Tibial nerve (tissue), 4 donors: Measurements from ENCODE around the gene LGALS4. TPM values are rescaled to one million over a fixed set of nuclear protein-coding genes. Genes with fewer than 3 reads are reported as not detected.

Experiments
- DNase-seq, 2 donors: peaks; one replicate each; pipeline ENCODE4 v3.0.0-alpha.2; 2019; ENCODE audit warnings: low spot score in 2 of 2
- H3K27ac ChIP-seq, 4 donors: fragments of 200-600 bp; sonication (generic) in 3 of 4; one replicate each; pipeline ENCODE4 v1.5.1; 2017 to 2019; ENCODE audit warnings: mild to moderate bottlenecking in 1 of 4
- H3K27me3 ChIP-seq, 2 donors: fragments of 200-600 bp; sonication (generic) in 1 of 2; one replicate each; pipeline versions ENCODE4 v1.5.1 to v1.6.0; 2017 to 2019
- H3K36me3 ChIP-seq, 3 donors: fragments of 200-600 bp; sonication (generic); one replicate each; pipeline ENCODE4 v1.5.1; 2018 to 2019
- H3K4me1 ChIP-seq, 4 donors: fragments of 200-600 bp; sonication (generic) in 3 of 4; one replicate each; pipeline ENCODE4 v1.5.1; 2017 to 2019
- H3K4me3 ChIP-seq, 4 donors: fragments of 200-600 bp; sonication (generic) in 3 of 4; one replicate each; pipeline ENCODE4 v1.5.1; 2017 to 2019; ENCODE audit warnings: mild to moderate bottlenecking in 1 of 4, moderate library complexity in 1 of 4
- H3K9me3 ChIP-seq, 4 donors: fragments of 200-600 bp; sonication (generic) in 3 of 4; one replicate each; pipeline ENCODE4 v1.5.1; 2017 to 2019
- EP300 ChIP-seq, 2 donors: sonication (generic); formaldehyde crosslinking; IDR thresholded peaks; one replicate each; pipeline ENCODE4 v1.6.1; 2017; ENCODE audit warnings: antibody characterized with exemption in 2 of 2, mild to moderate bottlenecking in 1 of 2
- POLR2A ChIP-seq, 2 donors: fragments of 450-650 bp; IDR thresholded peaks; one replicate each; pipeline ENCODE4 v1.6.1; 2017; ENCODE audit warnings: antibody characterized with exemption in 2 of 2, mild to moderate bottlenecking in 2 of 2, moderate library complexity in 2 of 2
- WGBS, 2 donors: methylation state at CpG; one replicate each; pipeline ENCODE4 v1.1.5; 2018; 5-methylcytosine and 5-hydroxymethylcytosine counted together
- total RNA-seq, 4 donors: library from RNA; depleted of rRNA; stranded (reverse); fragments of >200 nt; gene quantifications; one replicate each; pipeline ENCODE4 v1.1.0, GENCODE V29; 2016
- TF ChIP-seq, protein P1 (sequence below), 5 experiments: fragments of 200-600 bp in 3 of 5; fragments of 450-650 bp in 2 of 5; sonication (generic) in 3 of 5; IDR thresholded peaks; one replicate each; pipeline ENCODE4 v1.5.1; 2016 to 2019; ENCODE audit warnings: antibody characterized with exemption in 5 of 5, mild to moderate bottlenecking in 3 of 5, moderate library complexity in 2 of 5

LGALS4 gene
- total RNA-seq, 4 donors from 2014 or later, result 0.20 to 2.1 (median 0.63) TPM; not detected in 1

DNA sequence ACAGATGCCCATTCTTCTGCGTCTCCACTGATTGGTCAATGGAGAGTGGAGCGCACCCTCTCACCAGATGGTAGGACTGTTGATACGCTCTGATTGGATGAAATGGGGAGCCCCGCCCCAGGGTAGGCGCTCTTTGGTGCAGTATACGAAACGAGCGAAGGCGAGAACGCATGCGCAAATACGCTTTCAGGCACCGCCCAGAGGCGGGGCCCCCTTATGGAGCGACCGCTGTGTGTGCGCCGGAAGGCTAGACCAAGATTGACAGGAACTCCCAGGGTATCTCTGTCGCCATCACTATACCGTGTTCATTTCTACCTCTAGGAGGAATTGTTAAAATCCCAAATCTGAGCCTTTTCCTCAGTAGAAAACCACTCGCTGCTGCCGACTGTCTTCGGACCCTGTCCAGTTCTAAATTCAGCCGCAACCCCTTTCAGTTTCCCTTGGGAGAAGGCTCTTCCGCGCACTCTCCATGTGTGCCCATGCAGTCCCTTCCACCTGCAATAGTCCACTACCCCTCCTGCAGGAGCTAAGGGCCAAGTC is 37.8 kb upstream of the LGALS4 start:
- peak; percentile 87 to 99 for TF ChIP-seq EP300 (IDR thresholded peaks at IDR 0.05)
- peak; percentile 94 to 99 for TF ChIP-seq POLR2A (IDR thresholded peaks at IDR 0.05)
- TF ChIP-seq, protein P1, sequence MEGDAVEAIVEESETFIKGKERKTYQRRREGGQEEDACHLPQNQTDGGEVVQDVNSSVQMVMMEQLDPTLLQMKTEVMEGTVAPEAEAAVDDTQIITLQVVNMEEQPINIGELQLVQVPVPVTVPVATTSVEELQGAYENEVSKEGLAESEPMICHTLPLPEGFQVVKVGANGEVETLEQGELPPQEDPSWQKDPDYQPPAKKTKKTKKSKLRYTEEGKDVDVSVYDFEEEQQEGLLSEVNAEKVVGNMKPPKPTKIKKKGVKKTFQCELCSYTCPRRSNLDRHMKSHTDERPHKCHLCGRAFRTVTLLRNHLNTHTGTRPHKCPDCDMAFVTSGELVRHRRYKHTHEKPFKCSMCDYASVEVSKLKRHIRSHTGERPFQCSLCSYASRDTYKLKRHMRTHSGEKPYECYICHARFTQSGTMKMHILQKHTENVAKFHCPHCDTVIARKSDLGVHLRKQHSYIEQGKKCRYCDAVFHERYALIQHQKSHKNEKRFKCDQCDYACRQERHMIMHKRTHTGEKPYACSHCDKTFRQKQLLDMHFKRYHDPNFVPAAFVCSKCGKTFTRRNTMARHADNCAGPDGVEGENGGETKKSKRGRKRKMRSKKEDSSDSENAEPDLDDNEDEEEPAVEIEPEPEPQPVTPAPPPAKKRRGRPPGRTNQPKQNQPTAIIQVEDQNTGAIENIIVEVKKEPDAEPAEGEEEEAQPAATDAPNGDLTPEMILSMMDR (IDR thresholded peaks at IDR 0.05), result peak in 2 of 5 experiments; percentile 59 to 69
- peak; percentile 100 for DNase-seq
- Histone ChIP-seq H3K9me3 (no peaks in the 10 kb centered on the region), H3K36me3 (peaks cover 0 to 23% (median 17%) of the 10 kb centered on the region in 3 donors), H3K27ac (peak overlapping the region; percentile 97 to 99 (median 98)), H3K4me3 (peak overlapping the region; percentile 48 to 91 (median 86)), H3K27me3 (no peaks in the 10 kb centered on the region), H3K4me1 (peaks cover 0 to 51% (median 31%) of the 10 kb centered on the region in 4 donors)
- WGBS, 2 donors, result 0 to 1% methylated on average over 26 of the region's 26 CpGs

GRCh38 chr19:38849860-38850435 is 37.2 kb upstream of the LGALS4 start, which contains the start of gene HNRNPL:
Gene HNRNPL, minus strand, starts transcription at chr19:38849986. Its CDS starts 20 bp downstream, at chr19:38849966.
- Histone ChIP-seq H3K36me3 (peaks cover 0 to 29% (median 22%) of the 10 kb centered on the region in 3 donors), H3K27me3 (no peaks in the 10 kb centered on the region), H3K4me3 (peak within 1 kb of the TSS; percentile 50 to 100 (median 87)), H3K4me1 (peaks cover 0 to 56% (median 33%) of the 10 kb centered on the region in 4 donors), H3K9me3 (no peaks in the 10 kb centered on the region), H3K27ac (peak within 1 kb of the TSS; percentile 98 to 100 (median 100))
- WGBS, 2 donors, result 0 to 1% methylated on average over 28 to 40 of the region's 50 CpGs
- no peak for DNase-seq
- TF ChIP-seq EP300 (IDR thresholded peaks at IDR 0.05), result peak; percentile 43 to 93
- TF ChIP-seq, protein P1 (IDR thresholded peaks at IDR 0.05), result peak; percentile 43 to 84 (median 66)
- peak; percentile 93 to 98 for TF ChIP-seq POLR2A (IDR thresholded peaks at IDR 0.05)

DNA sequence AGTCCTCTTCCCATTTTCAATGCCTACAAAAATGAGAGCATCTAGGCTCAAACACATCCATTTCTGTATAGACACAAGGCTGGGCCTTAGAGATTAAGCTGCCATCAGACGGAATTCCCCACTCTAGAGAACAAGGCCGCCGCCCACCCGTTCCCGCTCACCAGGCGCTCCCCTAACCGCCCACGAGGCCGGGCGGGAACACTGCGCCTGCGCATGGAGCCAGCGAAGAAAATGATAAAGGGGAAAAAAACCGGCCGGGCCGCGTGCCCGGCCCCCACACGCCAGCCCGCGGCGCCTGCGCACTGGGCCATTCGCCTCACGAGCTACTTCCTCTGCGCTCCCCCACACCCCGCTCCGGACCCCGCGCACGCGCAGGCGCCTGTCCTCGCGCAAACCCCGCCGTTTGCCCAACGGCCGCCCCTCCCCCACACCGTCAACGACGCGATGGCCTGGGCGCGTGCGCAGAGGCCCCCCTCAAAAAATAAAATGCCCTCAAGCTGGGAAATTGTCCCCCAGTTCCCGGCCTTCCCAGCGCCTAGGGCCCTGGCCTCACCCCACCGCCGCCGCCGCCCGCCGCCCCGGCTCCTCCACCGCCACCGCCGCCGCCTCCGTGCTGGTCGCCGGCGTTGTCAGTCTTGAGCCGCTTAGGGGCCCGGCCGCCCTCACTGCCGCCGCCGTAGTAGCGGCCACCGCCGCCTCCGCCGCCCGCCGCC is 36.6 kb upstream of the LGALS4 start:
- Histone ChIP-seq H3K36me3 (peaks cover 5 to 35% (median 29%) of the 10 kb centered on the region in 3 donors), H3K9me3 (no peaks in the 10 kb centered on the region), H3K4me3 (peak overlapping the region; percentile 50 to 100 (median 81)), H3K27ac (peak overlapping the region; percentile 98 to 100 (median 100)), H3K4me1 (peaks cover 0 to 63% (median 33%) of the 10 kb centered on the region in 4 donors), H3K27me3 (no peaks in the 10 kb centered on the region)
- WGBS, 2 donors, result 0% methylated on average over 31 to 38 of the region's 76 CpGs
- TF ChIP-seq POLR2A (IDR thresholded peaks at IDR 0.05), result no peak
- TF ChIP-seq, protein P1 (IDR thresholded peaks at IDR 0.05), result no peak
- peak; percentile 73 to 88 for TF ChIP-seq EP300 (IDR thresholded peaks at IDR 0.05)
- DNase-seq, result peak; percentile 93 to 94

- DNase-seq, result no peak
- Histone ChIP-seq H3K4me3 (peak overlapping the region; percentile 50 to 100 (median 81)), H3K27ac (peak overlapping the region; percentile 98 to 100 (median 100)), H3K4me1 (peaks cover 0 to 71% (median 33%) of the 10 kb centered on the region in 4 donors), H3K9me3 (no peaks in the 10 kb centered on the region), H3K27me3 (no peaks in the 10 kb centered on the region), H3K36me3 (peaks cover 7 to 43% (median 37%) of the 10 kb centered on the region in 3 donors)
- TF ChIP-seq POLR2A (IDR thresholded peaks at IDR 0.05) (no peak), EP300 (IDR thresholded peaks at IDR 0.05) (no peak)
- TF ChIP-seq, protein P1 (IDR thresholded peaks at IDR 0.05), result no peak
- WGBS, 2 donors, result 17 to 21% methylated on average over 22 of the region's 22 CpGs
Measured at GRCh38 chr19:38848299-38849146, 35.8 kb upstream of the LGALS4 start.
